Measurements from ENCODE around the gene ABCG1.
A peak's percentile ranks its signal among the peaks of the same experiment; 100 is the strongest.
"Not testable (repeated sequence)": the region's sequence is repeated elsewhere in the genome, so short reads cannot be mapped to it uniquely, and the experiment has no call there.

ABCG1 gene

DNA sequence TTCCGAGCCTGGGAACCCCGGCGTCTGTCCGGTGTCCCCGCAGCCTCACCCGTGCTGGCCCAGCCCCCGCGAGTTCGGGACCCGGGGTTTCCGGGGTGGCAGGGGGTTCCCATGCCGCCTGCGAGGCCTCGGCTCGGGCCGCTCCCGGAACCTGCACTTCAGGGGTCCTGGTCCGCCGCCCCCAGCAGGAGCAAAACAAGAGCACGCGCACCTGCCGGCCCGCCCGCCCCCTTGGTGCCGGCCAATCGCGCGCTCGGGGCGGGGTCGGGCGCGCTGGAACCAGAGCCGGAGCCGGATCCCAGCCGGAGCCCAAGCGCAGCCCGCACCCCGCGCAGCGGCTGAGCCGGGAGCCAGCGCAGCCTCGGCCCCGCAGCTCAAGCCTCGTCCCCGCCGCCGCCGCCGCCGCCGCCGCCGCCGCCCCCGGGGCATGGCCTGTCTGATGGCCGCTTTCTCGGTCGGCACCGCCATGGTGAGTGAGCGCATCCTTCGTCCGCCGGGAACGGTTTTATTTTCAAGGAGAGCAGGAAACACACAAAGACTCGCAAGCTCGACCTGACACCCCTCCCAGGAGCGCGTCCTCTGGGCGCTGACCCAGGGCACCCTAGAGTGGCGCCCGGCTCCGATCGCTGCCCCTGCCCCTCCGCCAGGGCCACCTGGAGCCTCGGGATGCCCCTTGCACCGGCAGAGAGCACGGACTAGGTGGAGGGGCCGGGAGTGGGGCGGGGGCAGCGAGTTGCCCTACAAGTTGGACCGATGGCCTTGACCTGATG is at the start of gene ABCG1:
Gene ABCG1 (plus strand): TSS at position 305 of the 770 bp plus-strand sequence. CDS start 123 bp downstream, at position 428.
- no peak for DNase-seq (ENCODE audit: low spot score)

- no peak for DNase-seq (ENCODE audit: low spot score)
Observed at GRCh38 chr21:42169758-42170157, 49.2 kb upstream of the ABCG1 start.

DNA sequence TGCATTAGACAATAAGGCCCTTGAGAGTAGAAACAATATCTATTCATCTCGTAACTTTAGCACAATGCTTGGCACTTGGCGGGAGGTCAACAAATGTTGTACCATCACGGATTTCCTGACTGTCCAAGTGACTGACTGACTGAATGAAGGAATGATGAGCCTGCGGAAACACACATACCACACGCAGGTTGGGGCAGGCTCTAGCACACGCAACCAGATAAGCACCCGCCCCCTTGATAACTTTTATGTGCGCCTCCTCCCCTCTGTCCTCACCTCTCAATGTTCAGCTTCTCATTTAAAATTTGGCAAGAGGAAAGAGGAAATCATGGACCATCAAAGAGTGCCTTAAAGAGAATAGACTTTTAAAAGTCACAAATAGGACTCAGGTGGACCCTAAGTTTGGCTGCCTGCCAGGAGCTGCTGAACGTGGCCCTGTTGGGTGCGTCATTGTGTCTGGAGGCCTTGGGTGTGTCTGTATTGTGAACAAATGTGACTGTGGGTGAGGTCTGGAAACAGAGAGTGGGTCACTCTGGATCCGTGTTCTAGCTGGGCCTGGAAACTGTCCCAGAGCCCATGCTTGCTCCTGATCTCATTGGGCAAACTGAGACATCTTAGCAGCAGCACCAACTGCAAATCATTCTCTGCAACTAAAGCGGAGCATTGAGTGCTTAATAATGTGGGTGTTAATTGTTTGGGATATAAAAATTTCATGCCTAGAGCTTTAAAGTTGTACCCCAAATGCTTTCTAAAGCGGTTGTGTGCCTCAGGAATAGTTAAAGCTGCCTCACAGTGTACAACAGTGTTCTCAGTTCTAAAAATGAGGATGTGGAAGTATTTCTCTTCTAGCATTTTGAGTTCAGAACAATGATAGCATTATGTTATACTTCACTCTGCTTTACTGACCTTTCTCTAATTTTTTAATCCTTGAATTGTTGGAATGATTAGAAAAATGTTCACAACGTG is 47.6 kb upstream of the ABCG1 start:
- no peak for DNase-seq (ENCODE audit: low spot score)

- DNase-seq (ENCODE audit: low spot score): no peak
Observed at GRCh38 chr21:42172596-42173483, 46.1 kb upstream of the ABCG1 start.

- no peak for DNase-seq (ENCODE audit: low spot score)
Observed at GRCh38 chr21:42174173-42174572, 44.8 kb upstream of the ABCG1 start.

- DNase-seq (ENCODE audit: low spot score): no peak
Observed at GRCh38 chr21:42175110-42175710, 43.7 kb upstream of the ABCG1 start.

DNA sequence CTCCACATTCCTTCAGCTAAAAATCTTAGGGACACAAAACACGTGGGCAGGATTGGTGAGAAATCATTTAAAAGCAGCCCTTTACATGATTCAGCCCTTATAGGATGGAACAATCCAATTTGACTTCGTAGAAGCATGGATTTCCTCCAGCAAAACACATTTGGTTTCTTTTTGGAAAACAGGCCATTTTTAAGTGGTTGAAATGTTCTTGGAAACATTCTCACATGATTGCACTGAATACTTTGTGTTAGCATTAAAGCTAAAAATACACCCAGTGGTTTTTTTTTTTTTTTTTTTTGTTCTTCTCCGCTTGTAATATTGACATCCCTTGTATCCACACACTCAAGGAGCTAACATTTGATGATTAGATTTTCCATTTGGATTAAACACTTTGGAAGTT is 42.1 kb upstream of the ABCG1 start:
- no peak for DNase-seq (ENCODE audit: low spot score)

GRCh38 chr21:42179316-42179715 is 39.6 kb upstream of the ABCG1 start:
- DNase-seq (ENCODE audit: low spot score): no peak

DNA sequence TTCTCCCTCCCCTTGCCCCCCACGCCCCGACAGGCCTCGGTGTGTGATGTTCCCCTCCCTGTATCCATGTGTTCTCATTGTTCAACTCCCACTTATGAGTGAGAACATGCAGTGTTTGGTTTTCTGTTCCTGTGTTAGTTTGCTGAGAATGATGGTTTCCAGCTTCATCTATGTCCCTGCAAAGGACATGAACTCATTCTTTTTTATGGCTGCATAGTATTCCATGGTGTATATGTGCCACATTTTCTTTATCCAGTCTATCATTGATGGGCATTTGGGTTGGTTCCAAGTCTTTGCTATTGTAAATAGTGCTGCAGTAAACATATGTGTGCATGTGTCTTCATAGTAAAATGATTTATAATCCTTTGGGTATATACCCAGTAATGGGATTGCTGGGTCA is 38.9 kb upstream of the ABCG1 start:
- DNase-seq (ENCODE audit: low spot score): not testable (repeated sequence)

- DNase-seq (ENCODE audit: low spot score): no peak
Observed at GRCh38 chr21:42182713-42183371, 36.1 kb upstream of the ABCG1 start.

- DNase-seq (ENCODE audit: low spot score): no peak
Observed at GRCh38 chr21:42183374-42184266, 35.3 kb upstream of the ABCG1 start.

GRCh38 chr21:42186591-42186990 is 32.3 kb upstream of the ABCG1 start:
- DNase-seq (ENCODE audit: low spot score): no peak

DNA sequence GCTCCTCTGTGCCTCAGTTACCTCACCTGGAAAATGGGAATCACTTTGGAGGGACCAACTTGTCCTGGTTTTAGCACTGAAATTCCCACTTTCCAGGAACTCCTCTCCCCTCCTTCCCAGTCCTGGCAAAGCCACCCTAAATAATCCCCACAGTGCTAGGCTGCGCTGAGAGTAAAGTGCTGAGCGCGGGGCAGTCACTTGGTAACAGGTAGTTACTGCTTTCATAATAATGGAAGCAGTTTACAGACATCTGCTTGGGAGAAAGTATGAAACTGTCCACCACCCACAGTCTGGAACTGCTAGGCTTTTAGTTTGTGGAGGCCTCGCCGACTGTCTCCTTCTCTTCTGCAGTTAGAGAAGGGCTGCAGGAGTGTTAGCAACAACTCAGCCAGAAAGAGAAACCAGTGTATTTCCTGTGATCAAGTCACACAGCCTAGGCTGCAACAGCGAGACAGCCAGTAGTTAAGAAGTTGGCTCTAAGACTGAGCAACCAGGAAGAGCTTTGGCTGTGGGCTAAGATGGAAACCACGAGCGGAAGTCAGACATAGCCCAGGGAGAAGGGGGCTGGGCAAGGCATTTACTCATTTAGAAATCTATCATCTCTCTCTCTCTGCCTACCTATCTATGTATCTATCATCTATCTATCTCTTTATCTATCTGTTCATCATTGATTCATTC is 30.8 kb upstream of the ABCG1 start:
- peak; percentile 30 for DNase-seq (ENCODE audit: low spot score)

- DNase-seq (ENCODE audit: low spot score): no peak
Observed at GRCh38 chr21:42188663-42189062, 30.3 kb upstream of the ABCG1 start.

DNA sequence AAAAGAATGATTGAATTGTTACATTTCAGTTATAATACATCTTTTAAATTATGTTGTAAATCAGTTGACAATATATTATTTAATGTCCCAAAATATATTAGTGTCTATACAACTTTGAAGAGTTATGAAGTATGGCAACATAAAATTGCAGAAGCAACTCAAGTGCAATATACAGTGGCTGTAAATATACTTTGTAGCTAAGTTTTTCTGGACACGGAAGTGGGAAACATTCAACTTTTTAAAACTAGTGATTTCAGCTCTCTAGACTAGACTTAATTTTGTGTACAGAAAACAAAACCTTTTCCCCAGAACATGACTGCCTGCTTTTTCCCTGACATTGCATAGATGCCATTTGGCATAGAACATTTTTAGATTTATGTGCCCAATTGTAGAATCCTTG is 29.5 kb upstream of the ABCG1 start:
- no peak for DNase-seq (ENCODE audit: low spot score)

DNA sequence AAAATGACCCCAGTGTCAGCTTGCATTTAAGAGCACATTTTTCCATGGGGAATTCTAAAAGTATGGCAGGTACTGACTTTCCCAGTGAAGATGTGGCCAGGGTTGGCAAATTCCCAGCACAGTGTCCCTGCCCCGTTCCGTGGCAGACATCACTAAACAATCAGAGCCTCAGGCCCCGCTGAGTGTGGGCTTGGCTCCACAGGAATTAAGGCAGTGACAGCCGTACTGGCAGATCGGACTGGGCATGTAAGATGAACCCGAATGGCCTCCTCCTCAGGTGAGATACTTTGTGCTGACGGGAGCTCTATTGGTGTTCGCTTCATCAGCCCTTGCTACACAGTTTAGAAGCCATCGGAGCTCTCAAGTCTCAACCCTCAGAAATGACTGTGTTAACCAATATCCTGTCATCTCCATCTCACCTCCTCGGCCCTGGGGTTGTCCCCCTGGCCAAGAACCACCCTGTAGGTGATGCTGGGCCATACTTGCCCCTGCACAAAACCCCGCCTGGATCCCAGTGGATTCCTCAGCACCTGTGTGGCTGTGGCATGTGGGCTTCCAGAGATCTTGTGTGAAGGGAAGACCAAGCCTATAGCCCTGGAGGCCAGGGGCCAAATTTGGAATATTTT is 29.0 kb upstream of the ABCG1 start:
- DNase-seq (ENCODE audit: low spot score): no peak

GRCh38 chr21:42190486-42190863 is 28.5 kb upstream of the ABCG1 start:
- DNase-seq (ENCODE audit: low spot score): no peak

DNA sequence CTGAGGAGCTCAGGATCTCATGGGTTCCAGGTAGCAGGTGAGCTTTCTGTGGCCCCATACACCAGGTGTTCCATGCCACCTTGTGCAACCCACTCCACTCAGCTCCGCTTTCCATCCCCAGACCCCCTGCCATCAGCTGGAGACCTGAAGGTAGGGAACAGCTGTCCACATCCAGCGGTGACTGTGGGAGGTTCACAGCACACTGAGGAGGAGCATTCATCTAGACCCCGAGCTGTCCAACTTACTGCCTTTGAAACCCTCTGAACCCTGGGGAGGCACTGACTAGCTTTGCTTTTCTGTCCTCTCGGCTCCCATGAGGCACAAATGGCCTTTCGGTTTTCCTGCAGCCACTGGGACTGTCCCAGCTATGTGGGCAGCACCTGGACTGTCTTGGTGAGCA is 27.9 kb upstream of the ABCG1 start:
- DNase-seq (ENCODE audit: low spot score): no peak
